Uterus (tissue), 2 donors: ENCODE measurements around the gene DCHS2.

Experiments used
- POLR2A ChIP-seq, 2 donors: fragments of 450-650 bp; IDR thresholded peaks; one replicate each; pipeline ENCODE4 v1.6.1; 2016; ENCODE audit warnings: antibody characterized with exemption in 2 of 2, mild to moderate bottlenecking in 1 of 2, moderate library complexity in 1 of 2
- TF ChIP-seq, protein P1 (sequence below), 4 experiments: fragments of 200-600 bp in 2 of 4; fragments of 450-650 bp in 2 of 4; sonication (generic) in 2 of 4; IDR thresholded peaks; one replicate each; pipeline ENCODE4 v1.5.1; 2016 to 2019; ENCODE audit warnings: antibody characterized with exemption in 4 of 4, mild to moderate bottlenecking in 2 of 4, moderate library complexity in 1 of 4

- TF ChIP-seq, protein P1, sequence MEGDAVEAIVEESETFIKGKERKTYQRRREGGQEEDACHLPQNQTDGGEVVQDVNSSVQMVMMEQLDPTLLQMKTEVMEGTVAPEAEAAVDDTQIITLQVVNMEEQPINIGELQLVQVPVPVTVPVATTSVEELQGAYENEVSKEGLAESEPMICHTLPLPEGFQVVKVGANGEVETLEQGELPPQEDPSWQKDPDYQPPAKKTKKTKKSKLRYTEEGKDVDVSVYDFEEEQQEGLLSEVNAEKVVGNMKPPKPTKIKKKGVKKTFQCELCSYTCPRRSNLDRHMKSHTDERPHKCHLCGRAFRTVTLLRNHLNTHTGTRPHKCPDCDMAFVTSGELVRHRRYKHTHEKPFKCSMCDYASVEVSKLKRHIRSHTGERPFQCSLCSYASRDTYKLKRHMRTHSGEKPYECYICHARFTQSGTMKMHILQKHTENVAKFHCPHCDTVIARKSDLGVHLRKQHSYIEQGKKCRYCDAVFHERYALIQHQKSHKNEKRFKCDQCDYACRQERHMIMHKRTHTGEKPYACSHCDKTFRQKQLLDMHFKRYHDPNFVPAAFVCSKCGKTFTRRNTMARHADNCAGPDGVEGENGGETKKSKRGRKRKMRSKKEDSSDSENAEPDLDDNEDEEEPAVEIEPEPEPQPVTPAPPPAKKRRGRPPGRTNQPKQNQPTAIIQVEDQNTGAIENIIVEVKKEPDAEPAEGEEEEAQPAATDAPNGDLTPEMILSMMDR (IDR thresholded peaks at IDR 0.05), result no peak
- TF ChIP-seq POLR2A (IDR thresholded peaks at IDR 0.05), result no peak
Measured at GRCh38 chr4:154368060-154368459, 123.5 kb downstream of the DCHS2 start.
